Effector memory CD4-positive, alpha-beta T cell (primary cell): Measurements from ENCODE around the gene CLOCK.

ENCODE experiments used
- DNase-seq, 3 donors: peaks; one replicate each; pipeline ENCODE4 v3.0.0-alpha.2; 2020
- H3K27ac ChIP-seq: 2 replicates; pipeline ENCODE4 v1.7.0; 2013; ENCODE audit warnings: mild to moderate bottlenecking, low read length, moderate library complexity; ENCODE audit not compliant: insufficient read depth, poor library complexity, severe bottlenecking
- H3K27me3 ChIP-seq: replicated peaks from 2 replicates; pipeline ENCODE4 v1.7.0; 2013; ENCODE audit warnings: mild to moderate bottlenecking, low read length; ENCODE audit not compliant: insufficient read depth, control insufficient read depth, poor library complexity, severe bottlenecking
- H3K36me3 ChIP-seq: 2 replicates; pipeline ENCODE4 v1.7.0; 2013; ENCODE audit warnings: mild to moderate bottlenecking, low read length, moderate library complexity; ENCODE audit not compliant: control insufficient read depth, insufficient read depth
- H3K4me1 ChIP-seq: 2 replicates; pipeline ENCODE4 v1.7.0; 2013; ENCODE audit warnings: low read length, mild to moderate bottlenecking; ENCODE audit not compliant: control insufficient read depth, insufficient read depth, poor library complexity, severe bottlenecking
- H3K4me3 ChIP-seq: 2 replicates; pipeline ENCODE4 v1.7.0; 2013; ENCODE audit warnings: low read length, low read depth, mild to moderate bottlenecking; ENCODE audit not compliant: insufficient read depth, poor library complexity, severe bottlenecking
- H3K9me3 ChIP-seq: 2 replicates; pipeline ENCODE4 v1.7.0; 2013; ENCODE audit warnings: mild to moderate bottlenecking, low read length, moderate library complexity; ENCODE audit not compliant: control insufficient read depth

CLOCK gene

DNA sequence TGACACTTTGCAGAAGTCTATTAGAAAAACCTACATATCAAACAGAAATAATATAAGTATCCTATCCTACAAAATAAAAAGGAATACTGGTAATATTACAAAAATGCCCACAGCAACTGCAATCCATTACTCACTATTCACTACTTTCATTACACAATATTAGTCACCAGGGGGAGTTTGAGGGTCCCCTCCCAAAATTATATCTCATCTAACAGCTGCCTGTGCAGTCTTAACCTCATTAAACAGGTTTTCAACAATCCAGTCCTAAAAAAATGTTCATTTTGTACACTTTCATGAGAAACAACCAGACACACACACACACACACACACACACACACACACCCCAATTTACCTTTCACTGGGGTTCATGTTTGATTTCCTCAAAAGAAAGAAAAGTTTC, 2.9 kb downstream of the CLOCK start:
- Histone ChIP-seq H3K4me3 (no peak overlapping the region), H3K27me3 (no peaks in the 10 kb centered on the region), H3K27ac (no peak overlapping the region), H3K36me3 (no peaks in the 10 kb centered on the region), H3K9me3 (no peaks in the 10 kb centered on the region), H3K4me1 (peaks cover 16% of the 10 kb centered on the region)
- DNase-seq = no peak

- H3K9me3 ChIP-seq = no peaks in the 10 kb centered on the region
- H3K27me3 ChIP-seq = no peaks in the 10 kb centered on the region
- no peak overlapping the region for H3K4me3 ChIP-seq
- no peak overlapping the region for H3K27ac ChIP-seq
- H3K36me3 ChIP-seq = no peaks in the 10 kb centered on the region
- peaks cover 19% of the 10 kb centered on the region for H3K4me1 ChIP-seq
- DNase-seq = no peak
Measured at GRCh38 chr4:55540271-55540670, 6.4 kb downstream of the CLOCK start.

DNA sequence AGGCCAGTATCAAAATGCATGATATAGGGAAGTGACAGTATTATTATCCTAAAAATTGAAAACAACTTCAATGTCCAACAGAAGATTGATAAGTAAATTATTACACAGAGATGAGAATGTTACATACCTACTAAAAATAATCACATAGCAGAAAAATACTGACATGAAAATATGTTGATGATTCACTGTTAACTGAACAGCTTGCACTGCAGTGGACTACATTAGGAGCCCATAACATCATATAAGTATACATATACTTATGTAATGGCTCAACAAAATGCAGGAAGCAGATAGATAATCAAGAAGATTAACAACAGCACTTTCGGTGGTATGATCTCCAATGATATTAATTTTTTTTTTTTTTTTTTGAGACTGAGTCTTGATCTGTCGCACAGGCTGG, 7.1 kb downstream of the CLOCK start:
- no peak overlapping the region for H3K27ac ChIP-seq

GRCh38 chr4:55538531-55538930, 8.2 kb downstream of the CLOCK start:
- DNase-seq = no peak
- H3K27ac ChIP-seq = no peak overlapping the region
- peaks cover 14% of the 10 kb centered on the region for H3K4me1 ChIP-seq
- H3K27me3 ChIP-seq = no peaks in the 10 kb centered on the region
- no peaks in the 10 kb centered on the region for H3K36me3 ChIP-seq
- no peaks in the 10 kb centered on the region for H3K9me3 ChIP-seq
- H3K4me3 ChIP-seq = no peak overlapping the region

More for the DNA sequence above, 7.1 kb downstream of the CLOCK start:
- Histone ChIP-seq H3K36me3 (no peaks in the 10 kb centered on the region), H3K4me3 (no peak overlapping the region), H3K9me3 (no peaks in the 10 kb centered on the region), H3K4me1 (peaks cover 19% of the 10 kb centered on the region), H3K27me3 (no peaks in the 10 kb centered on the region)
- no peak for DNase-seq

- H3K27me3 ChIP-seq = no peaks in the 10 kb centered on the region
- H3K27ac ChIP-seq = no peak overlapping the region
- H3K4me1 ChIP-seq = peaks cover 12% of the 10 kb centered on the region
- H3K4me3 ChIP-seq = no peak overlapping the region
- no peak for DNase-seq
- no peaks in the 10 kb centered on the region for H3K9me3 ChIP-seq
- no peaks in the 10 kb centered on the region for H3K36me3 ChIP-seq
Measured at GRCh38 chr4:55534306-55534705, 12.4 kb downstream of the CLOCK start.

GRCh38 chr4:55530691-55531090, 16.0 kb downstream of the CLOCK start:
- H3K4me3 ChIP-seq = no peak overlapping the region
- no peaks in the 10 kb centered on the region for H3K9me3 ChIP-seq
- no peak for DNase-seq
- H3K4me1 ChIP-seq = no peaks in the 10 kb centered on the region
- H3K27me3 ChIP-seq = no peaks in the 10 kb centered on the region
- no peaks in the 10 kb centered on the region for H3K36me3 ChIP-seq
- H3K27ac ChIP-seq = no peak overlapping the region

- H3K27ac ChIP-seq = no peak overlapping the region
- H3K4me1 ChIP-seq = no peaks in the 10 kb centered on the region
- no peaks in the 10 kb centered on the region for H3K27me3 ChIP-seq
- H3K36me3 ChIP-seq = no peaks in the 10 kb centered on the region
- no peak for DNase-seq
- no peak overlapping the region for H3K4me3 ChIP-seq
- no peaks in the 10 kb centered on the region for H3K9me3 ChIP-seq
Measured at GRCh38 chr4:55530167-55530566, 16.5 kb downstream of the CLOCK start.

DNA sequence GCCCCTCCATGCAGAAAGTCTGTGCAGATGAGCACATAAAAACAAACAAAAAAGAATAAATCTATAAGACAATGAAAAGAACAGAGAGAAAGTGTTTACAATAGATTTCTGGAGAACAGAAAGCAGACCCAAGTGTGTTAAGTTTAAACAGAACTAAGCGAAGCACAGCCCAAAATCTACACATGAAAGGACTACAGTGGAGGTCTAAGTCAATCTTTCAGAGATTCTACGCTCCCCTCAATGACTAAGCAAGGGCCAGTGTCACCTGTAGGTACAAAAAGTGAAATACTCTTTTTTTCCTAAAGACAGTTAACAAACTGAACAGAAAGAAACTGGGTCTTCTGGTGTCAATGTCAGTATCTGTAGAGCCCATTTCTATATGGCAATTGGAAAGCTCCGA, 18.2 kb downstream of the CLOCK start:
- no peak overlapping the region for H3K27ac ChIP-seq
- no peaks in the 10 kb centered on the region for H3K36me3 ChIP-seq
- no peak for DNase-seq
- no peak overlapping the region for H3K4me3 ChIP-seq
- no peaks in the 10 kb centered on the region for H3K4me1 ChIP-seq
- H3K9me3 ChIP-seq = no peaks in the 10 kb centered on the region
- no peaks in the 10 kb centered on the region for H3K27me3 ChIP-seq

GRCh38 chr4:55524844-55525571, 21.7 kb downstream of the CLOCK start:
- H3K9me3 ChIP-seq = no peaks in the 10 kb centered on the region
- no peak for DNase-seq
- H3K36me3 ChIP-seq = no peaks in the 10 kb centered on the region
- H3K27me3 ChIP-seq = no peaks in the 10 kb centered on the region
- H3K4me3 ChIP-seq = no peak overlapping the region
- no peak overlapping the region for H3K27ac ChIP-seq
- no peaks in the 10 kb centered on the region for H3K4me1 ChIP-seq

- peaks cover 3% of the 10 kb centered on the region for H3K36me3 ChIP-seq
- H3K9me3 ChIP-seq = peaks cover 3% of the 10 kb centered on the region
- no peak overlapping the region for H3K4me3 ChIP-seq
- no peaks in the 10 kb centered on the region for H3K4me1 ChIP-seq
- DNase-seq = no peak
- no peaks in the 10 kb centered on the region for H3K27me3 ChIP-seq
- no peak overlapping the region for H3K27ac ChIP-seq
Measured at GRCh38 chr4:55518442-55518841, 28.3 kb downstream of the CLOCK start.
